WI38 (cell line): ENCODE results near the gene RANBP3.

Experiments used
- H3K4me3 ChIP-seq: 2 replicates; pipeline ENCODE4 v1.5.1; 2011; ENCODE audit warnings: low read depth, mild to moderate bottlenecking, control low read depth, low read length
- CTCF ChIP-seq: IDR thresholded peaks from 2 replicates; pipeline ENCODE4 v1.5.1; 2012; ENCODE audit warnings: low read depth, mild to moderate bottlenecking, control low read depth, low read length

Gene RANBP3

GRCh38 chr19:5895409-5895808 lies 82.5 kb downstream of the RANBP3 start:
- TF ChIP-seq CTCF = no peak

GRCh38 chr19:5894704-5895349 lies 83.1 kb downstream of the RANBP3 start:
- H3K4me3 ChIP-seq = no peak overlapping the region
- no peak for TF ChIP-seq CTCF

More at GRCh38 chr19:5895409-5895808, 82.5 kb downstream of the RANBP3 start:
- H3K4me3 ChIP-seq = no peak overlapping the region

- TF ChIP-seq CTCF = no peak
- H3K4me3 ChIP-seq = no peak overlapping the region
Observed at GRCh38 chr19:5893907-5894703, 83.8 kb downstream of the RANBP3 start.

- no peak for TF ChIP-seq CTCF
- no peak overlapping the region for H3K4me3 ChIP-seq
Observed at GRCh38 chr19:5893296-5893903, 84.5 kb downstream of the RANBP3 start.

- TF ChIP-seq CTCF = no peak
Observed at GRCh38 chr19:5892772-5893275, 85.1 kb downstream of the RANBP3 start.

GRCh38 chr19:5891938-5892771 lies 85.8 kb downstream of the RANBP3 start:
- peak; percentile 74 for TF ChIP-seq CTCF
- H3K4me3 ChIP-seq = no peak overlapping the region

More at GRCh38 chr19:5892772-5893275, 85.1 kb downstream of the RANBP3 start:
- H3K4me3 ChIP-seq = no peak overlapping the region
